IPS-18c (cell line): ENCODE measurements around the gene UBE4B.
"Not testable (repeated sequence)": the region's sequence is repeated elsewhere in the genome, so short reads cannot be mapped to it uniquely, and the experiment has no call there.

Source experiments
- H3K4me3 ChIP-seq: 2 replicates; pipeline ENCODE4 v1.7.0; 2013; ENCODE audit warnings: low read depth, mild to moderate bottlenecking, low read length, moderate library complexity; ENCODE audit not compliant: insufficient read depth
- H3K9me3 ChIP-seq: one replicate; pipeline ENCODE4 v1.6.1; 2013; ENCODE audit warnings: mild to moderate bottlenecking, low read length, moderate library complexity; ENCODE audit not compliant: control insufficient read depth, insufficient read depth

UBE4B gene

GRCh38 chr1:10060311-10061100 lies 27.7 kb downstream of the UBE4B start:
- Histone ChIP-seq H3K4me3 (no peak overlapping the region), H3K9me3 (no peaks in the 10 kb centered on the region)

GRCh38 chr1:10061276-10061675 lies 28.5 kb downstream of the UBE4B start:
- H3K4me3 ChIP-seq, result no peak overlapping the region
- H3K9me3 ChIP-seq, result no peaks in the 10 kb centered on the region

GRCh38 chr1:10063878-10064277 lies 31.1 kb downstream of the UBE4B start:
- no peak overlapping the region for H3K4me3 ChIP-seq

GRCh38 chr1:10064416-10065343 lies 31.9 kb downstream of the UBE4B start:
- H3K4me3 ChIP-seq, result no peak overlapping the region
- H3K9me3 ChIP-seq, result no peaks in the 10 kb centered on the region

More at GRCh38 chr1:10063878-10064277, 31.1 kb downstream of the UBE4B start:
- H3K9me3 ChIP-seq, result no peaks in the 10 kb centered on the region

- Histone ChIP-seq H3K4me3 (no peak overlapping the region), H3K9me3 (no peaks in the 10 kb centered on the region)
Measured at GRCh38 chr1:10065344-10065685, 32.6 kb downstream of the UBE4B start.

GRCh38 chr1:10065760-10066159 lies 33.0 kb downstream of the UBE4B start:
- no peaks in the 10 kb centered on the region for H3K9me3 ChIP-seq
- no peak overlapping the region for H3K4me3 ChIP-seq

GRCh38 chr1:10068605-10069294 lies 36.0 kb downstream of the UBE4B start:
- H3K4me3 ChIP-seq, result no peak overlapping the region
- no peaks in the 10 kb centered on the region for H3K9me3 ChIP-seq

- no peak overlapping the region for H3K4me3 ChIP-seq
- no peaks in the 10 kb centered on the region for H3K9me3 ChIP-seq
Measured at GRCh38 chr1:10070206-10070605, 37.4 kb downstream of the UBE4B start.

GRCh38 chr1:10071640-10072039 lies 38.9 kb downstream of the UBE4B start:
- H3K9me3 ChIP-seq, result no peaks in the 10 kb centered on the region

GRCh38 chr1:10073371-10073770 lies 40.6 kb downstream of the UBE4B start:
- H3K4me3 ChIP-seq, H3K9me3 ChIP-seq: not testable (repeated sequence)

More at GRCh38 chr1:10071640-10072039, 38.9 kb downstream of the UBE4B start:
- no peak overlapping the region for H3K4me3 ChIP-seq

- no peak overlapping the region for H3K4me3 ChIP-seq
Measured at GRCh38 chr1:10074059-10074851, 41.5 kb downstream of the UBE4B start.

GRCh38 chr1:10074852-10075730 lies 42.3 kb downstream of the UBE4B start:
- H3K9me3 ChIP-seq, result peaks cover 2% of the 10 kb centered on the region

More at GRCh38 chr1:10074059-10074851, 41.5 kb downstream of the UBE4B start:
- peaks cover 2% of the 10 kb centered on the region for H3K9me3 ChIP-seq

GRCh38 chr1:10075732-10076131 lies 43.0 kb downstream of the UBE4B start:
- peaks cover 2% of the 10 kb centered on the region for H3K9me3 ChIP-seq
- no peak overlapping the region for H3K4me3 ChIP-seq

More at GRCh38 chr1:10074852-10075730, 42.3 kb downstream of the UBE4B start:
- no peak overlapping the region for H3K4me3 ChIP-seq

GRCh38 chr1:10078494-10078893 lies 45.7 kb downstream of the UBE4B start:
- Histone ChIP-seq H3K9me3 (peaks cover 2% of the 10 kb centered on the region), H3K4me3 (no peak overlapping the region)

- Histone ChIP-seq H3K9me3 (peaks cover 2% of the 10 kb centered on the region), H3K4me3 (no peak overlapping the region)
Measured at GRCh38 chr1:10080523-10080922, 47.8 kb downstream of the UBE4B start.
